Measurements from ENCODE around the gene TIMM22. TPM values are rescaled to one million over a fixed set of nuclear protein-coding genes. Genes with fewer than 3 reads are reported as not detected.

Gene TIMM22
- polyA plus RNA-seq, 3 donors = 3.2 to 13.6 (median 13.1) TPM

- peaks cover 27 to 66% of the 10 kb centered on the region in 2 donors for H3K36me3 Mint-ChIP-seq
- 78% methylated on average over 4 of the region's 11 CpGs for WGBS (ENCODE audit: insufficient coverage)
These were observed 36.6 kb downstream of the TIMM22 start for GRCh38 chr17:1033503-1033902.

DNA sequence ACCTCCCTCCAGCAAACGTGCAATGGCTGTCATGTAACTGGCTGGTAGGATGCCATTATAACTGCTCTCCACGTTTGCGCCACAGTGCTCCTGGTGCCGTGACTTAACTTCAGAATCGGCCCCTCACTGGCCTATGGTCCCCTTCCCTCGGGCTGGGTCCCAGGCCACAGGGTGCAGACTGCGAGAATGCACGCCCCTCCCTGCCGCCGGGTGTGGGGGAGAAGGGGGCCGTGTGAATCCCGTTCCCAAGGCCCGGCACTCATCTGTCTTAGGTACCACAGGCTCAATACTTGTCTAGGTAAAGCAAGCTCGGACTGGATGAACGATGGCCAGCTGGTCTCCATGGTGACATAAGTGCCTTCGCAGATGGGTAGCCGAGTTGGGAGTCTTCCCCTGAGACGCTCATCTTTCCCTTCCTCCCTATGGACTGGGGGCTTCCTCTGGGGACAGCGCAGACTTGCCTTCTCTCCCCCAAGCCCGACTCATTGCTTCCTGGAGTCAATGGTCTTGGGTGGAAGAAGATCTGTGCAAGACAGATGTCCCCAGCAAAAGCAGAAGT, 37.8 kb downstream of the TIMM22 start:
- DNase-seq = no peak

More at GRCh38 chr17:1033503-1033902, 36.6 kb downstream of the TIMM22 start:
- H3K4me1 Mint-ChIP-seq = peaks cover 13% of the 10 kb centered on the region
- H3K4me1 ChIP-seq (ENCODE audit: control insufficient read depth in 1 of 2, insufficient read depth in 2 of 2, low read length in 2 of 2) = no peaks in the 10 kb centered on the region
- H3K27ac ChIP-seq (ENCODE audit: low read depth in 1 of 2, low read length in 2 of 2) = peak overlapping the region in 1 of 2 donors; percentile 31
- H3K27me3 Mint-ChIP-seq (ENCODE audit: low read depth in 3 of 3) = peaks cover 0 to 2% (median 0%) of the 10 kb centered on the region in 3 donors
- intact Hi-C loops (cut with micrococcal nuclease) = no loop called here
- H2AFZ ChIP-seq (ENCODE audit: insufficient read depth, low read depth, low read length, poor library complexity, severe bottlenecking) = no peak overlapping the region
- no peak overlapping the region for H3K4me3 ChIP-seq (replicated peaks in 1 of 3; ENCODE audit: low read depth in 2 of 3, low read length in 3 of 3)
- TF ChIP-seq, protein P1, sequence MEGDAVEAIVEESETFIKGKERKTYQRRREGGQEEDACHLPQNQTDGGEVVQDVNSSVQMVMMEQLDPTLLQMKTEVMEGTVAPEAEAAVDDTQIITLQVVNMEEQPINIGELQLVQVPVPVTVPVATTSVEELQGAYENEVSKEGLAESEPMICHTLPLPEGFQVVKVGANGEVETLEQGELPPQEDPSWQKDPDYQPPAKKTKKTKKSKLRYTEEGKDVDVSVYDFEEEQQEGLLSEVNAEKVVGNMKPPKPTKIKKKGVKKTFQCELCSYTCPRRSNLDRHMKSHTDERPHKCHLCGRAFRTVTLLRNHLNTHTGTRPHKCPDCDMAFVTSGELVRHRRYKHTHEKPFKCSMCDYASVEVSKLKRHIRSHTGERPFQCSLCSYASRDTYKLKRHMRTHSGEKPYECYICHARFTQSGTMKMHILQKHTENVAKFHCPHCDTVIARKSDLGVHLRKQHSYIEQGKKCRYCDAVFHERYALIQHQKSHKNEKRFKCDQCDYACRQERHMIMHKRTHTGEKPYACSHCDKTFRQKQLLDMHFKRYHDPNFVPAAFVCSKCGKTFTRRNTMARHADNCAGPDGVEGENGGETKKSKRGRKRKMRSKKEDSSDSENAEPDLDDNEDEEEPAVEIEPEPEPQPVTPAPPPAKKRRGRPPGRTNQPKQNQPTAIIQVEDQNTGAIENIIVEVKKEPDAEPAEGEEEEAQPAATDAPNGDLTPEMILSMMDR (IDR thresholded peaks at IDR 0.05) = no peak
- no peaks in the 10 kb centered on the region for H3K9me3 ChIP-seq (replicated peaks in 1 of 2; ENCODE audit: control insufficient read depth in 1 of 2, insufficient read depth in 1 of 2, low read length in 2 of 2)
- peak overlapping the region in 5 of 7 donors; percentile 35 to 67 (median 63) for H3K27ac Mint-ChIP-seq
- H4K20me1 ChIP-seq (ENCODE audit: insufficient read depth, low read length) = peaks cover 90% of the 10 kb centered on the region
- H3K4me2 ChIP-seq (replicated peaks; ENCODE audit: extremely low read depth, low read length, poor library complexity, severe bottlenecking) = no peak overlapping the region
- peak; percentile 6 to 24 (median 6) for DNase-seq
- peaks cover 29 to 73% of the 10 kb centered on the region in 2 donors for H3K36me3 ChIP-seq (replicated peaks in 1 of 2; ENCODE audit: control insufficient read depth in 1 of 2, insufficient read depth in 2 of 2, low read length in 2 of 2)
- no peaks in the 10 kb centered on the region for H3K9me3 Mint-ChIP-seq
- H3K79me2 ChIP-seq (ENCODE audit: insufficient read depth, low read length) = peaks cover 49% of the 10 kb centered on the region
- no peaks in the 10 kb centered on the region for H3K27me3 ChIP-seq (ENCODE audit: control insufficient read depth in 2 of 2, insufficient read depth in 2 of 2, low read length in 2 of 2)
- H3K9ac ChIP-seq (ENCODE audit: insufficient read depth, low read length, poor library complexity, severe bottlenecking) = no peak overlapping the region
- no peak overlapping the region for H3K4me3 Mint-ChIP-seq

More for the DNA sequence above, 37.8 kb downstream of the TIMM22 start:
- Histone ChIP-seq H3K4me2 (replicated peaks; ENCODE audit: extremely low read depth, low read length, poor library complexity, severe bottlenecking) (no peak overlapping the region), H2AFZ (ENCODE audit: insufficient read depth, low read depth, low read length, poor library complexity, severe bottlenecking) (no peak overlapping the region), H3K27me3 (ENCODE audit: control insufficient read depth in 2 of 2, insufficient read depth in 2 of 2, low read length in 2 of 2) (no peaks in the 10 kb centered on the region), H4K20me1 (ENCODE audit: insufficient read depth, low read length) (peaks cover 82% of the 10 kb centered on the region), H3K9me3 (replicated peaks in 1 of 2; ENCODE audit: control insufficient read depth in 1 of 2, insufficient read depth in 1 of 2, low read length in 2 of 2) (no peaks in the 10 kb centered on the region), H3K36me3 (replicated peaks in 1 of 2; ENCODE audit: control insufficient read depth in 1 of 2, insufficient read depth in 2 of 2, low read length in 2 of 2) (peaks cover 26 to 64% of the 10 kb centered on the region in 2 donors), H3K79me2 (ENCODE audit: insufficient read depth, low read length) (peaks cover 53% of the 10 kb centered on the region), H3K9ac (ENCODE audit: insufficient read depth, low read length, poor library complexity, severe bottlenecking) (no peak overlapping the region), H3K27ac (ENCODE audit: low read depth in 1 of 2, low read length in 2 of 2) (no peak overlapping the region), H3K4me1 (ENCODE audit: control insufficient read depth in 1 of 2, insufficient read depth in 2 of 2, low read length in 2 of 2) (peaks cover 9 to 10% of the 10 kb centered on the region in 2 donors), H3K4me3 (replicated peaks in 1 of 3; ENCODE audit: low read depth in 2 of 3, low read length in 3 of 3) (no peak overlapping the region)
- H3K27me3 Mint-ChIP-seq (ENCODE audit: low read depth in 3 of 3) = peaks cover 0 to 2% (median 0%) of the 10 kb centered on the region in 3 donors
- peaks cover 24 to 54% of the 10 kb centered on the region in 2 donors for H3K36me3 Mint-ChIP-seq
- H3K4me1 Mint-ChIP-seq = peaks cover 21% of the 10 kb centered on the region
- intact Hi-C loops (cut with micrococcal nuclease) = no loop called here
- peak overlapping the region in 1 of 7 donors; percentile 45 for H3K27ac Mint-ChIP-seq
- no peak overlapping the region for H3K4me3 Mint-ChIP-seq
- TF ChIP-seq, protein P1 (IDR thresholded peaks at IDR 0.05) = no peak
- no peaks in the 10 kb centered on the region for H3K9me3 Mint-ChIP-seq
- 97% methylated on average over 15 of the region's 20 CpGs for WGBS (ENCODE audit: insufficient coverage)
